Measurements from ENCODE around the gene PERM1. TPM values are rescaled to one million over a fixed set of nuclear protein-coding genes. Genes with fewer than 3 reads are reported as not detected.
A peak's percentile ranks its signal among the peaks of the same experiment; 100 is the strongest.

PERM1 gene
- total and polyA plus RNA-seq, 2 of the 8 experiments (the other 6 are each of a cell fraction or from before 2014, with no cell fraction given) = not detected

- TF ChIP-seq CHD7 (IDR thresholded peaks at IDR 0.05; ENCODE audit: insufficient replicate concordance, low read length) = no peak
- TF ChIP-seq EZH2 (IDR thresholded peaks at IDR 0.05; ENCODE audit: low read depth, low read length, severe bottlenecking) = peak; percentile 2
These were observed 10.7 kb downstream of the PERM1 start (continued) for GRCh38 chr1:970973-971730.
